Measurements from ENCODE around the gene IL23R.

DNA sequence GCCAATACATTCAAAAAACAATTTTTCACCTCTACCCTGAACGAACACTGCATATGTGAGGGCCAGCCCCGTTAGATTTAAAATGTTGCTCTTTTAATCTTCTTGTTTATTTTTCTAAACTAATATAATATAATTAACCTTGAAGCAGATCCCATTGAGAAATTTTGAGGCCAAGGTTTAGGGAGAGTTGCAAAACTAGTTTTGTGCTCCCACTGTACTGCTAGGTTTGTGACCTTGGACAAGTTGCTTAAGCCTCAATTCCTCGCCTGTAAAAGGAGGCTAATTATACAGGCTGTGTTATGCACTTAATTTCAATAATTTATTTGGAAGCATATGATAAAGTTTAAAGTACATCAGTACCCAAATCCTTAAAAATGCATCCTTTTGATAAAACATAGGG lies 3.7 kb downstream of the IL23R start:
- no peak for TF ChIP-seq POLR2A (IDR thresholded peaks at IDR 0.05; ENCODE audit: low read depth, low read length)
- no peak for TF ChIP-seq POLR2AphosphoS5 (IDR thresholded peaks at IDR 0.05; ENCODE audit: low read depth, low read length)
